NCI-H1092 (cell line): ENCODE data around the gene DTNA.

Experiments used
- DNase-seq: peaks from one replicate; lab custom pipeline; 2025; lab: John Stamatoyannopoulos, UW

DTNA gene

GRCh38 chr18:34936772-34937171 is 226.7 kb downstream of the DTNA start:
- DNase-seq: no peak

GRCh38 chr18:34938090-34938489 is 228.0 kb downstream of the DTNA start:
- no peak for DNase-seq
